Body of pancreas (tissue), 4 donors: ENCODE results near the gene ZNF747. TPM values are rescaled to one million over a fixed set of nuclear protein-coding genes. Genes with fewer than 3 reads are reported as not detected.
A peak's percentile ranks its signal among the peaks of the same experiment; 100 is the strongest.

Experiments
- ATAC-seq: fragments of 150-250 bp; one replicate; pipeline ENCODE4 v1.9.1; 2016
- DNase-seq, 4 donors: peaks; one replicate each; pipeline ENCODE4 v3.0.0-alpha.2; 2019
- H3K27ac ChIP-seq, 4 donors: fragments of 200-600 bp; sonication (generic); 1 replicate in 3 of 4; 2 replicates in 1 of 4; pipeline versions ENCODE4 v1.5.1 to v1.6.1; 2016 to 2019; ENCODE audit warnings: mild to moderate bottlenecking in 1 of 4, mixed read lengths in 1 of 4, moderate library complexity in 1 of 4
- H3K27me3 ChIP-seq, 2 donors: fragments of 200-600 bp; sonication (generic); one replicate each; pipeline ENCODE4 v1.6.0; 2016; ENCODE audit warnings: mild to moderate bottlenecking in 1 of 2
- H3K36me3 ChIP-seq, 2 donors: fragments of 200-600 bp; sonication (generic); replicated peaks in 1 of 2; 2 replicates each; pipeline ENCODE4 v1.5.1; 2016; ENCODE audit warnings: low read depth in 2 of 2; ENCODE audit not compliant: insufficient read depth in 1 of 2
- H3K4me1 ChIP-seq: fragments of 200-600 bp; sonication (generic); one replicate; pipeline ENCODE4 v1.6.0; 2016
- H3K4me3 ChIP-seq, 2 donors: fragments of 200-600 bp; sonication (generic); 1 replicate in 1 of 2; 2 replicates in 1 of 2; pipeline ENCODE4 v1.5.1; 2016 to 2019
- H3K9me3 ChIP-seq, 3 donors: fragments of 200-600 bp; sonication (generic); 1 replicate in 2 of 3; 2 replicates in 1 of 3; pipeline ENCODE4 v1.5.1; 2016
- CTCF ChIP-seq, 7 experiments: fragments of 450-650 bp in 4 of 7; fragments of 200-600 bp in 3 of 7; sonication (generic) in 3 of 7; IDR thresholded peaks; one replicate each; pipeline ENCODE4 v1.5.1; 2016 to 2019; ENCODE audit warnings: antibody characterized with exemption in 7 of 7
- POLR2A ChIP-seq, 3 donors: fragments of 450-650 bp; IDR thresholded peaks; one replicate each; pipeline ENCODE4 v1.6.1; 2016; ENCODE audit warnings: antibody characterized with exemption in 3 of 3, mild to moderate bottlenecking in 2 of 3
- WGBS, 2 donors: methylation state at CpG; one replicate each; pipeline ENCODE4 v1.1.5; 2017; 5-methylcytosine and 5-hydroxymethylcytosine counted together
- intact Hi-C: fragments of 100-400 bp; cut with DNase I; formaldehyde crosslinking; loops from one replicate; pipeline ENCODE4 v1.15.1; 2023
- total RNA-seq, 2 donors: library from RNA; depleted of rRNA; stranded (reverse); fragments of >200 nt; gene quantifications; one replicate each; pipeline ENCODE4 v1.1.0, GENCODE V29; 2016

The ZNF747 gene
- total RNA-seq, result 10 to 100 TPM; 10.2 to 11.4 TPM

GRCh38 chr16:30534368-30535105 lies at the start of gene ZNF747:
TSS of gene ZNF747 (minus strand) at chr16:30534858. CDS start at chr16:30534679, 179 bp downstream.
- TF ChIP-seq CTCF (IDR thresholded peaks at IDR 0.05) (peak in 2 of 7 experiments; percentile 11 to 13), POLR2A (IDR thresholded peaks at IDR 0.05) (peak in 2 of 3 donors; percentile 59 to 84)
- ATAC-seq (peak; percentile 92), DNase-seq (peak; percentile 93 to 95 (median 94))
- WGBS, 2 donors, result 0 to 1% methylated on average over 11 to 70 of the region's 70 CpGs
- peaks cover 39% of the 10 kb centered on the region for H3K4me1 ChIP-seq
- H3K27ac ChIP-seq, result peak within 1 kb of the TSS; percentile 92 to 98 (median 96)
- intact Hi-C loops, result no loop called here
- peaks cover 0 to 2% of the 10 kb centered on the region in 2 donors for H3K36me3 ChIP-seq
- no peaks in the 10 kb centered on the region for H3K27me3 ChIP-seq
- no peaks in the 10 kb centered on the region for H3K9me3 ChIP-seq
- peak within 1 kb of the TSS; percentile 77 to 79 for H3K4me3 ChIP-seq

- Histone ChIP-seq H3K36me3 (no peaks in the 10 kb centered on the region), H3K9me3 (no peaks in the 10 kb centered on the region), H3K4me3 (no peak overlapping the region), H3K4me1 (peaks cover 25% of the 10 kb centered on the region), H3K27me3 (no peaks in the 10 kb centered on the region), H3K27ac (no peak overlapping the region)
- TF ChIP-seq CTCF (IDR thresholded peaks at IDR 0.05), result no peak
- 88 to 94% methylated on average over 36 to 42 of the region's 48 CpGs for WGBS, 2 donors
- ATAC-seq (no peak), DNase-seq (no peak)
- intact Hi-C loops, result no loop called here
Measured at GRCh38 chr16:30582611-30583340, 48.1 kb upstream of the ZNF747 start.

GRCh38 chr16:30581457-30581856 lies 46.8 kb upstream of the ZNF747 start:
- H3K9me3 ChIP-seq, result no peaks in the 10 kb centered on the region
- H3K27me3 ChIP-seq, result no peaks in the 10 kb centered on the region
- peaks cover 25% of the 10 kb centered on the region for H3K4me1 ChIP-seq
- no peak overlapping the region for H3K27ac ChIP-seq
- DNase-seq, result peak in 1 of 4 donors; percentile 45
- 55 to 71% methylated on average over 2 to 5 of the region's 7 CpGs for WGBS, 2 donors
- TF ChIP-seq CTCF (IDR thresholded peaks at IDR 0.05) (no peak), POLR2A (IDR thresholded peaks at IDR 0.05) (no peak)
- intact Hi-C loops, result no loop called here
- ATAC-seq, result no peak
- no peak overlapping the region for H3K4me3 ChIP-seq
- no peaks in the 10 kb centered on the region for H3K36me3 ChIP-seq

- H3K36me3 ChIP-seq, result no peaks in the 10 kb centered on the region
- H3K27me3 ChIP-seq, result no peaks in the 10 kb centered on the region
- TF ChIP-seq CTCF (IDR thresholded peaks at IDR 0.05), result no peak
- TF ChIP-seq POLR2A (IDR thresholded peaks at IDR 0.05), result no peak
- no peak overlapping the region for H3K4me3 ChIP-seq
- H3K9me3 ChIP-seq, result no peaks in the 10 kb centered on the region
- DNase-seq, result no peak
- ATAC-seq, result no peak
- peaks cover 19% of the 10 kb centered on the region for H3K4me1 ChIP-seq
- H3K27ac ChIP-seq, result no peak overlapping the region
- whole genome bisulfite sequencing, 2 donors, result 36 to 43% methylated on average over 1 of the region's 1 CpG
- intact Hi-C loops, result no loop called here
Measured at GRCh38 chr16:30574678-30575077, 40.0 kb upstream of the ZNF747 start.
